H1 (cell line): ENCODE data around the gene MEDAG. TPM values are rescaled to one million over a fixed set of nuclear protein-coding genes. Genes with fewer than 3 reads are reported as not detected.

Experiments used
- POLR2AphosphoS5 ChIP-seq: IDR thresholded peaks from 2 replicates; pipeline ENCODE4 v1.6.1; 2011; ENCODE audit warnings: low read depth, low read length
- SAP30 ChIP-seq: fragments of 300-600 bp; sonication (generic); IDR thresholded peaks from 2 replicates; pipeline ENCODE4 v1.7.1; 2012; ENCODE audit warnings: low read length, moderate library complexity, mild to moderate bottlenecking, inconsistent platforms; ENCODE audit not compliant: insufficient read depth, insufficient replicate concordance
- SP4 ChIP-seq: IDR thresholded peaks from 2 replicates; pipeline ENCODE4 v1.6.1; 2012; ENCODE audit warnings: low read length, inconsistent platforms
- USF2 ChIP-seq: IDR thresholded peaks from 2 replicates; pipeline ENCODE4 v1.6.1; 2011; ENCODE audit warnings: low read length, improper control_type of control experiment
- polyA plus RNA-seq, 7 experiments: library from polyadenylated mRNA; depleted of rRNA in 3 of 7; stranded (reverse) in 5 of 7; unstranded in 2 of 7; fragments of >200 nt in 5 of 7; fragments of 200-250 nt in 2 of 7; gene quantifications; 1 replicate in 5 of 7; 2 replicates in 1 of 7; 4 replicates in 1 of 7; pipeline versions ENCODE4 v1.2.1 to v1.2.3, GENCODE V29; 2011 to 2013; ENCODE audit warnings: missing spikeins in 2 of 7, mixed read lengths in 2 of 7
- total RNA-seq: library from RNA; stranded (reverse); fragmentation: NEBNext Ultra II Directional; extraction: Animal tissue kit (Norgen Biotek cat#: 25700); gene quantifications from 2 replicates; pipeline ENCODE4 v1.2.1, GENCODE V29; 2021

MEDAG gene
- total and polyA plus RNA-seq, 2 of the 8 experiments (the other 6 are each of a cell fraction or from before 2014, with no cell fraction given): 2.1 to 3.1 TPM

- TF ChIP-seq SAP30: no peak
- TF ChIP-seq USF2: no peak
- no peak for TF ChIP-seq POLR2AphosphoS5
- no peak for TF ChIP-seq SP4
Measured at GRCh38 chr13:30908416-30908980, 2.4 kb downstream of the MEDAG start (continued).
